GM12878 (cell line): ENCODE measurements around the gene NPC2. TPM values are rescaled to one million over a fixed set of nuclear protein-coding genes. Genes with fewer than 3 reads are reported as not detected.

ENCODE experiments used
- ATAC-seq: fragments of 200-7000 bp; cut with Tn5 transposase; 3 replicates; pipeline ENCODE4 v1.9.1; 2020; ENCODE audit warnings: mild to moderate bottlenecking, moderate library complexity
- BruUV-seq: library from RNA; stranded (reverse); fragments of 400-500 nt; replicated peaks from 2 replicates; lab custom pipeline; 2021; lab: Mats Ljungman, UMichigan
- CTCF ChIA-PET: fragments of 300-600 bp; sonication (Branson Sonifier 250); formaldehyde crosslinking; extraction: SDS; loops from one replicate; lab custom pipeline; 2021; ENCODE audit warnings: inconsistent platforms; lab: Yijun Ruan, JAX
- POLR2A ChIA-PET: fragments of 350-600 bp; formaldehyde crosslinking; extraction: SDS; loops from one replicate; lab custom pipeline; 2021; ENCODE audit warnings: inconsistent platforms; lab: Charles Lee
- RAD21 ChIA-PET: fragments of 300-600 bp; sonication (Branson Sonifier 250); formaldehyde crosslinking; loops from one replicate; lab custom pipeline; 2023; ENCODE audit warnings: antibody characterized with exemption; ENCODE audit not compliant: unreplicated experiment; lab: Charles Lee
- SMC1A ChIA-PET: fragments of 300-600 bp; sonication (Branson Sonifier 250); formaldehyde crosslinking; loops from one replicate; lab custom pipeline; 2023; ENCODE audit not compliant: unreplicated experiment, uncharacterized antibody; lab: Charles Lee
- DNase-seq: peaks from one replicate; pipeline ENCODE4 v3.0.0-alpha.2; 2011; ENCODE audit warnings: low read depth, low spot score
- FAIRE-seq: peaks from 3 replicates; lab custom pipeline; 2011; peaks lifted over from hg19 to GRCh38; lab: Jason Lieb, UNC
- H2AFZ ChIP-seq: 2 replicates; pipeline ENCODE4 v1.6.0; 2011; ENCODE audit warnings: low read depth, low read length, control low read depth; ENCODE audit not compliant: control insufficient read depth
- H3K27ac ChIP-seq: 2 replicates; pipeline ENCODE4 v1.5.1; 2011; ENCODE audit warnings: control low read depth; ENCODE audit not compliant: control insufficient read depth, insufficient read depth
- H3K27me3 ChIP-seq, 2 experiments: replicated peaks in 1 of 2; 2 replicates each; pipeline versions ENCODE4 v1.6.0 to v1.6.1; 2011; ENCODE audit warnings: low read length in 1 of 2; ENCODE audit not compliant: control insufficient read depth in 2 of 2, insufficient read depth in 2 of 2
- H3K36me3 ChIP-seq, 2 experiments: 2 replicates each; pipeline ENCODE4 v1.5.1; 2011; ENCODE audit warnings: low read length in 1 of 2; ENCODE audit not compliant: control insufficient read depth in 2 of 2, insufficient read depth in 2 of 2
- H3K4me1 ChIP-seq: 2 replicates; pipeline ENCODE4 v1.6.1; 2011; ENCODE audit warnings: mild to moderate bottlenecking, low read length, moderate library complexity, mixed read lengths; ENCODE audit not compliant: control insufficient read depth, insufficient read depth
- H3K4me2 ChIP-seq: 2 replicates; pipeline ENCODE4 v1.6.0; 2011; ENCODE audit warnings: control low read depth; ENCODE audit not compliant: control insufficient read depth, insufficient read depth
- H3K4me3 ChIP-seq: fragments of 200-600 bp; sonication (generic); 2 replicates; pipeline ENCODE4 v1.5.1; 2016
- H3K79me2 ChIP-seq: 2 replicates; pipeline ENCODE4 v1.6.0; 2011; ENCODE audit warnings: low read length; ENCODE audit not compliant: control insufficient read depth, insufficient read depth
- H3K9ac ChIP-seq: 2 replicates; pipeline ENCODE4 v1.8.0; 2011; ENCODE audit warnings: low read length, control low read depth, mixed read lengths; ENCODE audit not compliant: control insufficient read depth, insufficient read depth
- H3K9me3 ChIP-seq: replicated peaks from 3 replicates; pipeline ENCODE4 v1.5.1; 2011; ENCODE audit warnings: mild to moderate bottlenecking, low read length; ENCODE audit not compliant: control insufficient read depth, insufficient read depth
- H4K20me1 ChIP-seq: 2 replicates; pipeline ENCODE4 v1.6.0; 2011; ENCODE audit not compliant: control insufficient read depth, insufficient read depth
- BHLHE40 ChIP-seq, 2 experiments: fragments of 450-650 bp in 1 of 2; IDR thresholded peaks; 2 replicates each; pipeline ENCODE4 v1.6.1; 2011 to 2017; ENCODE audit warnings: low read depth in 2 of 2, borderline replicate concordance in 1 of 2, improper control_type of control experiment in 1 of 2, low read length in 1 of 2, mild to moderate bottlenecking in 1 of 2
- CREB1 ChIP-seq: IDR thresholded peaks from 2 replicates; pipeline ENCODE4 v1.6.1; 2012; ENCODE audit warnings: low read depth, mild to moderate bottlenecking, inconsistent platforms
- FOS ChIP-seq: IDR thresholded peaks from 3 replicates; pipeline ENCODE4 v1.6.1; 2011; ENCODE audit warnings: borderline replicate concordance; ENCODE audit not compliant: insufficient read length; ENCODE audit errors: extremely low read depth
- IRF4 ChIP-seq: IDR thresholded peaks from 2 replicates; pipeline ENCODE4 v1.6.1; 2011; ENCODE audit warnings: low read depth, low read length
- KLF5 ChIP-seq: fragments of 450-650 bp; IDR thresholded peaks from 2 replicates; pipeline ENCODE4 v1.6.1; 2014; ENCODE audit warnings: mild to moderate bottlenecking; ENCODE audit not compliant: partially characterized antibody
- PAX5 ChIP-seq: IDR thresholded peaks from 2 replicates; pipeline ENCODE4 v1.6.1; 2011; ENCODE audit warnings: low read depth, low read length, borderline replicate concordance
- TCF3 ChIP-seq: IDR thresholded peaks from 2 replicates; pipeline ENCODE4 v1.6.1; 2012; ENCODE audit warnings: low read depth, mild to moderate bottlenecking, low read length, borderline replicate concordance; ENCODE audit not compliant: insufficient read depth
- WGBS: methylation state at CpG from one replicate; pipeline ENCODE4 v1.1.6; 2016; ENCODE audit warnings: low lambda C conversion rate; ENCODE audit not compliant: insufficient replicate concordance, insufficient coverage; ENCODE audit errors: missing lambda C conversion rate; 5-methylcytosine and 5-hydroxymethylcytosine counted together
- in situ Hi-C: fragments of 300-500 bp; cut with MboI; formaldehyde crosslinking; loops from 9 replicates; pipeline ENCODE4 v1.14.3; 2018; ENCODE audit warnings: mixed read lengths
- intact Hi-C: fragments of 100-400 bp; cut with micrococcal nuclease; formaldehyde crosslinking; loops from one replicate; pipeline ENCODE4 v1.14.2; 2022; ENCODE audit not compliant: unreplicated experiment
- polyA plus RNA-seq, 11 experiments: library from polyadenylated mRNA; depleted of rRNA in 4 of 11; unstranded in 6 of 11; stranded (reverse) in 5 of 11; fragments of >200 nt; fragmentation: Nextera tagmentation in 4 of 11; fragmentation: Illumina TruSeq in 1 of 11; extraction: Ambion mirVana in 4 of 11; extraction: Trizol in 1 of 11; gene quantifications; 1 replicate in 1 of 11; 2 replicates in 10 of 11; pipeline versions ENCODE4 v1.2.1 to v1.2.3, GENCODE V29; 2011 to 2016; ENCODE audit warnings: inconsistent platforms in 2 of 11, missing spikeins in 2 of 11, low read depth in 1 of 11
- total RNA-seq, 4 experiments: library from RNA; depleted of rRNA in 3 of 4; stranded (reverse); fragments of >200 nt in 3 of 4; fragmentation: Illumina TruSeq in 1 of 4; extraction: Trizol in 1 of 4; gene quantifications; 2 replicates each; pipeline versions ENCODE4 v1.2.1 to v1.2.3, GENCODE V29; 2013 to 2021
- TF ChIP-seq, protein P1 (sequence below): fragments of 450-650 bp; IDR thresholded peaks from 2 replicates; pipeline ENCODE4 v1.6.1; 2017; ENCODE audit warnings: mild to moderate bottlenecking, low read depth, inconsistent platforms; ENCODE audit not compliant: poor library complexity, severe bottlenecking
- TF ChIP-seq, protein P2 (sequence below): fragments of 450-650 bp; IDR thresholded peaks from 2 replicates; pipeline ENCODE4 v1.6.1; 2017; ENCODE audit warnings: mild to moderate bottlenecking, moderate library complexity

Gene NPC2
- total and polyA plus RNA-seq, 10 of the 15 experiments (the other 5 are each of a cell fraction or from before 2014, with no cell fraction given): 29.5 to 109 (median 59.1) TPM

DNA sequence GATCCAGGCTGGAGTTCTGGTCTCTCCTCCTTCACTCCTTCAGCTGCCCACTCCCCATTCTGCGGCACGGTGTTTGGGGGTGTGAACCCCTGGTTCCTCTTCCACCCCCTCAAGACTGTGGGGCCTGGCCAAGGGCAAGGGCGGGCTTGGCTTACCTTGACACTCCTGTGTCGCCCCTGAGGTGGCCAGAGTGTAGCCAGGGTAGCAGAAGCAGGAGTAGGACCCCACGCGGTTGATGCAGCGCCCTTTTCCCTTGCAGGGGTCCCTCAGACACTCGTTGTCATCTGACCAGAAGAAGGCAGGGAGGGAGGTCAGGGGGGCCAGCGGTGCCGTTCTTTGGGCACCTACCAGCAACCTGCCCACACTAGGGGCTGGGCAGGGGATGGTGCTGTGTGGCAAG lies 28.7 kb upstream of the NPC2 start:
- BruUV-seq: no TSS peak
- Histone ChIP-seq H3K9me3 (no peaks in the 10 kb centered on the region), H3K36me3 (no peaks in the 10 kb centered on the region), H3K79me2 (no peaks in the 10 kb centered on the region), H3K4me2 (no peak overlapping the region), H2AFZ (no peak overlapping the region), H3K4me1 (peaks cover 5% of the 10 kb centered on the region), H3K27ac (no peak overlapping the region), H3K9ac (no peak overlapping the region), H3K4me3 (no peak overlapping the region), H4K20me1 (no peaks in the 10 kb centered on the region), H3K27me3 (no peaks in the 10 kb centered on the region; a peak in 2 of 4 replicates)
- FAIRE-seq (no peak), ATAC-seq (no peak), DNase-seq (no peak)
- RAD21 ChIA-PET: no interaction called here
- POLR2A ChIA-PET: no interaction called here
- CTCF ChIA-PET: no interaction called here
- intact Hi-C loops (no loop called here), in situ Hi-C loops (no loop called here)
- no peak for TF ChIP-seq FOS
- no peak for TF ChIP-seq CREB1
- TF ChIP-seq, protein P1, sequence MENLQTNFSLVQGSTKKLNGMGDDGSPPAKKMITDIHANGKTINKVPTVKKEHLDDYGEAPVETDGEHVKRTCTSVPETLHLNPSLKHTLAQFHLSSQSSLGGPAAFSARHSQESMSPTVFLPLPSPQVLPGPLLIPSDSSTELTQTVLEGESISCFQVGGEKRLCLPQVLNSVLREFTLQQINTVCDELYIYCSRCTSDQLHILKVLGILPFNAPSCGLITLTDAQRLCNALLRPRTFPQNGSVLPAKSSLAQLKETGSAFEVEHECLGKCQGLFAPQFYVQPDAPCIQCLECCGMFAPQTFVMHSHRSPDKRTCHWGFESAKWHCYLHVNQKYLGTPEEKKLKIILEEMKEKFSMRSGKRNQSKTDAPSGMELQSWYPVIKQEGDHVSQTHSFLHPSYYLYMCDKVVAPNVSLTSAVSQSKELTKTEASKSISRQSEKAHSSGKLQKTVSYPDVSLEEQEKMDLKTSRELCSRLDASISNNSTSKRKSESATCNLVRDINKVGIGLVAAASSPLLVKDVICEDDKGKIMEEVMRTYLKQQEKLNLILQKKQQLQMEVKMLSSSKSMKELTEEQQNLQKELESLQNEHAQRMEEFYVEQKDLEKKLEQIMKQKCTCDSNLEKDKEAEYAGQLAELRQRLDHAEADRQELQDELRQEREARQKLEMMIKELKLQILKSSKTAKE: no peak
- TF ChIP-seq KLF5: no peak
- WGBS: 22% methylated on average over 10 of the region's 10 CpGs
- SMC1A ChIA-PET: no interaction called here

DNA sequence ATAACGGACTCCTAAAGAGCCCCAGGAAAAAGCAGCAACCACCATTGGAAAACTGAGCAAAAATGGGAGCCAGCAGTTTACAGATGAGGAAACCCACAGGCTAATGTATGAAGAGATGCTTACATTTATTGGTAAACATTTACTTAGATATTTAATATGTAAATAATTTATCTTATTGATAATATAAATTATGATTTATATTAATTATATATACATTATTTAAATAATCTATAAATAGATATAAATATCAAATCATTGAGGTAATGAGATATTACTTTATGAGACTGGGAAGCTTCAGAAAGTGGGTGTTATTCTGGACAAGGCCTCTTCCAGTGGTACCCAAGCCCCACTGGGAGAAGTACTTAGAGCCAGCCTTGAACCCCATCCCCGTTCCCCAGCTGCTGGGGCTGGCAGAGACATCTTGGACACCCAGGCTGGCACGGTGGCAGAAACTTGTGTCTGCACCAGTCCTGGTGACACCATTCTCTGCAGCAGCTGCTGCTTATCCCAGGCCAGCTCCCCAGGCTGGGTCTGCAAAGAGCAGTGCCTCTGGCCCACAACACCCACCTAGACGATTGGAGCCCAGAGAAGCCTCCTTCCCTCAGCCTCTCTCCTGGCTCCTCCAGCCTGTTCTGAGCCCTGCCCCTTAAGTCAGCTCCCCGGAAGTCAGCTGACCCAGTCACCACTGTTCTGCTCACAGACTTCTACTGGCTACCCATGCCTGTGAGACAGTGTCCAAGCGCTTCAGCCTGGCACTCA lies 26.4 kb upstream of the NPC2 start:
- Histone ChIP-seq H3K27ac (no peak overlapping the region), H3K4me3 (no peak overlapping the region), H3K4me2 (no peak overlapping the region), H3K36me3 (no peaks in the 10 kb centered on the region), H3K9ac (no peak overlapping the region), H4K20me1 (no peaks in the 10 kb centered on the region), H3K79me2 (no peaks in the 10 kb centered on the region), H3K4me1 (peaks cover 6% of the 10 kb centered on the region), H3K9me3 (no peaks in the 10 kb centered on the region), H3K27me3 (no peaks in the 10 kb centered on the region; a peak in 2 of 4 replicates), H2AFZ (no peak overlapping the region)
- FAIRE-seq (no peak), DNase-seq (no peak), ATAC-seq (peak; percentile 66)
- WGBS: 7% methylated on average over 6 of the region's 6 CpGs
- in situ Hi-C loops: no loop called here
- CTCF ChIA-PET: no interaction called here
- no TSS peak for BruUV-seq
- SMC1A ChIA-PET: no interaction called here
- POLR2A ChIA-PET: no interaction called here
- RAD21 ChIA-PET: no interaction called here
- intact Hi-C loops: no loop called here
- TF ChIP-seq BHLHE40 (IDR thresholded peaks at IDR 0.05; ENCODE audit: borderline replicate concordance in 1 of 2, low read depth in 2 of 2, low read length in 1 of 2): no peak
- no peak for TF ChIP-seq TCF3
- TF ChIP-seq, protein P2, sequence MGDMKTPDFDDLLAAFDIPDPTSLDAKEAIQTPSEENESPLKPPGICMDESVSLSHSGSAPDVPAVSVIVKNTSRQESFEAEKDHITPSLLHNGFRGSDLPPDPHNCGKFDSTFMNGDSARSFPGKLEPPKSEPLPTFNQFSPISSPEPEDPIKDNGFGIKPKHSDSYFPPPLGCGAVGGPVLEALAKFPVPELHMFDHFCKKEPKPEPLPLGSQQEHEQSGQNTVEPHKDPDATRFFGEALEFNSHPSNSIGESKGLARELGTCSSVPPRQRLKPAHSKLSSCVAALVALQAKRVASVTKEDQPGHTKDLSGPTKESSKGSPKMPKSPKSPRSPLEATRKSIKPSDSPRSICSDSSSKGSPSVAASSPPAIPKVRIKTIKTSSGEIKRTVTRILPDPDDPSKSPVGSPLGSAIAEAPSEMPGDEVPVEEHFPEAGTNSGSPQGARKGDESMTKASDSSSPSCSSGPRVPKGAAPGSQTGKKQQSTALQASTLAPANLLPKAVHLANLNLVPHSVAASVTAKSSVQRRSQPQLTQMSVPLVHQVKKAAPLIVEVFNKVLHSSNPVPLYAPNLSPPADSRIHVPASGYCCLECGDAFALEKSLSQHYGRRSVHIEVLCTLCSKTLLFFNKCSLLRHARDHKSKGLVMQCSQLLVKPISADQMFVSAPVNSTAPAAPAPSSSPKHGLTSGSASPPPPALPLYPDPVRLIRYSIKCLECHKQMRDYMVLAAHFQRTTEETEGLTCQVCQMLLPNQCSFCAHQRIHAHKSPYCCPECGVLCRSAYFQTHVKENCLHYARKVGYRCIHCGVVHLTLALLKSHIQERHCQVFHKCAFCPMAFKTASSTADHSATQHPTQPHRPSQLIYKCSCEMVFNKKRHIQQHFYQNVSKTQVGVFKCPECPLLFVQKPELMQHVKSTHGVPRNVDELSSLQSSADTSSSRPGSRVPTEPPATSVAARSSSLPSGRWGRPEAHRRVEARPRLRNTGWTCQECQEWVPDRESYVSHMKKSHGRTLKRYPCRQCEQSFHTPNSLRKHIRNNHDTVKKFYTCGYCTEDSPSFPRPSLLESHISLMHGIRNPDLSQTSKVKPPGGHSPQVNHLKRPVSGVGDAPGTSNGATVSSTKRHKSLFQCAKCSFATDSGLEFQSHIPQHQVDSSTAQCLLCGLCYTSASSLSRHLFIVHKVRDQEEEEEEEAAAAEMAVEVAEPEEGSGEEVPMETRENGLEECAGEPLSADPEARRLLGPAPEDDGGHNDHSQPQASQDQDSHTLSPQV: no peak
- TF ChIP-seq PAX5: no peak
- TF ChIP-seq IRF4: no peak
